Esophagus squamous epithelium (tissue), 5 donors: ENCODE data around the gene PDP2. TPM values are rescaled to one million over a fixed set of nuclear protein-coding genes. Genes with fewer than 3 reads are reported as not detected.

ENCODE experiments used
- DNase-seq: peaks from one replicate; lab custom pipeline; 2025; lab: John Stamatoyannopoulos, UW
- H3K27ac ChIP-seq, 4 donors: fragments of 200-600 bp; sonication (generic); one replicate each; pipeline ENCODE4 v1.5.1; 2016 to 2019; ENCODE audit warnings: mild to moderate bottlenecking in 1 of 4
- H3K27me3 ChIP-seq, 4 donors: fragments of 200-600 bp; sonication (generic); 1 replicate in 3 of 4; 2 replicates in 1 of 4; pipeline versions ENCODE4 v1.5.1 to v1.6.0; 2017 to 2021; ENCODE audit warnings: antibody characterized with exemption in 1 of 4
- H3K36me3 ChIP-seq, 3 donors: fragments of 200-600 bp; sonication (generic); one replicate each; pipeline ENCODE4 v1.5.1; 2016 to 2019
- H3K4me1 ChIP-seq, 3 donors: fragments of 200-600 bp; sonication (generic); one replicate each; pipeline ENCODE4 v1.5.1; 2017 to 2019
- H3K4me3 ChIP-seq, 4 donors: fragments of 200-600 bp; sonication (generic); 1 replicate in 3 of 4; 2 replicates in 1 of 4; pipeline ENCODE4 v1.5.1; 2016 to 2019; ENCODE audit warnings: mild to moderate bottlenecking in 2 of 4, moderate library complexity in 1 of 4
- H3K9me3 ChIP-seq, 3 donors: fragments of 200-600 bp; sonication (generic); one replicate each; pipeline ENCODE4 v1.5.1; 2016 to 2019
- CTCF ChIP-seq, 6 experiments: fragments of 450-650 bp in 4 of 6; fragments of 200-600 bp in 2 of 6; sonication (generic) in 2 of 6; IDR thresholded peaks; one replicate each; pipeline ENCODE4 v1.5.1; 2016 to 2019; ENCODE audit warnings: antibody characterized with exemption in 6 of 6, mild to moderate bottlenecking in 4 of 6, moderate library complexity in 4 of 6
- POLR2A ChIP-seq, 4 donors: fragments of 450-650 bp; IDR thresholded peaks; one replicate each; pipeline ENCODE4 v1.6.1; 2017; ENCODE audit warnings: antibody characterized with exemption in 4 of 4, mild to moderate bottlenecking in 4 of 4, moderate library complexity in 3 of 4
- WGBS, 2 donors: methylation state at CpG; one replicate each; pipeline ENCODE4 v1.1.5; 2018; 5-methylcytosine and 5-hydroxymethylcytosine counted together
- intact Hi-C: fragments of 100-400 bp; cut with DNase I; formaldehyde crosslinking; loops from one replicate; pipeline ENCODE4 v1.15.0; 2022
- total RNA-seq, 4 donors: library from RNA; depleted of rRNA; stranded (reverse); fragments of >200 nt; gene quantifications; one replicate each; pipeline ENCODE4 v1.1.0, GENCODE V29; 2016
- donor health status: DM: yes; HTN: yes; CAD: no.

The PDP2 gene
- total RNA-seq, 4 donors from 2014 or later = 4.1 to 12.9 (median 9.4) TPM

- peaks cover 0 to 31% (median 0%) of the 10 kb centered on the region in 3 donors for H3K36me3 ChIP-seq
- no peak for TF ChIP-seq POLR2A (IDR thresholded peaks at IDR 0.05)
- TF ChIP-seq CTCF (IDR thresholded peaks at IDR 0.05) = no peak
- no peak overlapping the region for H3K27ac ChIP-seq
- no peak for DNase-seq
- H3K4me1 ChIP-seq = peaks cover 6 to 20% (median 8%) of the 10 kb centered on the region in 3 donors
- H3K4me3 ChIP-seq = no peak overlapping the region
- WGBS, 2 donors = 69 to 88% methylated on average over 2 of the region's 2 CpGs
- H3K9me3 ChIP-seq = no peaks in the 10 kb centered on the region
- no peaks in the 10 kb centered on the region for H3K27me3 ChIP-seq
- intact Hi-C loops = no loop called here
Measured at GRCh38 chr16:66890799-66891198, 10.5 kb downstream of the PDP2 start.

- no peaks in the 10 kb centered on the region for H3K9me3 ChIP-seq
- 51 to 73% methylated on average over 4 of the region's 4 CpGs for whole genome bisulfite sequencing, 2 donors
- TF ChIP-seq POLR2A (IDR thresholded peaks at IDR 0.05) (no peak), CTCF (IDR thresholded peaks at IDR 0.05) (no peak)
- DNase-seq = no peak
- no peaks in the 10 kb centered on the region for H3K27me3 ChIP-seq
- peaks cover 0 to 25% (median 0%) of the 10 kb centered on the region in 3 donors for H3K36me3 ChIP-seq
- intact Hi-C loops = no loop called here
- H3K27ac ChIP-seq = no peak overlapping the region
- no peak overlapping the region for H3K4me3 ChIP-seq
- peaks cover 11 to 25% (median 13%) of the 10 kb centered on the region in 3 donors for H3K4me1 ChIP-seq
Measured at GRCh38 chr16:66891360-66891759, 11.0 kb downstream of the PDP2 start.

GRCh38 chr16:66891797-66892196, 11.5 kb downstream of the PDP2 start:
- intact Hi-C loops = no loop called here
- Histone ChIP-seq H3K4me1 (peaks cover 13 to 30% (median 14%) of the 10 kb centered on the region in 3 donors), H3K27ac (no peak overlapping the region), H3K27me3 (no peaks in the 10 kb centered on the region), H3K4me3 (no peak overlapping the region), H3K9me3 (no peaks in the 10 kb centered on the region), H3K36me3 (peaks cover 0 to 21% (median 0%) of the 10 kb centered on the region in 3 donors)
- no peak for DNase-seq
- WGBS, 2 donors = 97 to 98% methylated on average over 6 of the region's 6 CpGs
- TF ChIP-seq CTCF (IDR thresholded peaks at IDR 0.05) (no peak), POLR2A (IDR thresholded peaks at IDR 0.05) (no peak)

GRCh38 chr16:66894055-66894454, 13.7 kb downstream of the PDP2 start:
- H3K36me3 ChIP-seq = peaks cover 0 to 6% (median 0%) of the 10 kb centered on the region in 3 donors
- H3K9me3 ChIP-seq = no peaks in the 10 kb centered on the region
- H3K4me3 ChIP-seq = no peak overlapping the region
- H3K27ac ChIP-seq = no peak overlapping the region
- H3K27me3 ChIP-seq = no peaks in the 10 kb centered on the region
- intact Hi-C loops = no loop called here
- DNase-seq = no peak
- TF ChIP-seq POLR2A (IDR thresholded peaks at IDR 0.05) (no peak), CTCF (IDR thresholded peaks at IDR 0.05) (no peak)
- WGBS, 2 donors = 88% methylated on average over 2 of the region's 2 CpGs; no CpG with 5 or more reads in 1 of the 2 donors
- peaks cover 20 to 47% (median 30%) of the 10 kb centered on the region in 3 donors for H3K4me1 ChIP-seq

GRCh38 chr16:66894948-66895688, 14.8 kb downstream of the PDP2 start:
- 43 to 60% methylated on average over 6 to 7 of the region's 11 CpGs for WGBS, 2 donors
- Histone ChIP-seq H3K4me1 (peaks cover 30 to 52% (median 40%) of the 10 kb centered on the region in 3 donors), H3K9me3 (no peaks in the 10 kb centered on the region), H3K4me3 (no peak overlapping the region), H3K36me3 (peaks cover 0 to 6% (median 0%) of the 10 kb centered on the region in 3 donors), H3K27ac (peak overlapping the region; percentile 80 to 93 (median 85)), H3K27me3 (no peaks in the 10 kb centered on the region)
- peak; percentile 6 for DNase-seq
- intact Hi-C loops = loop anchor here (5.0 kb wide), 1 partner anchor 37 kb away; the partner anchor contains the start of gene CIAO2B
- TF ChIP-seq CTCF (IDR thresholded peaks at IDR 0.05) = peak; percentile 42 to 93 (median 78)
- no peak for TF ChIP-seq POLR2A (IDR thresholded peaks at IDR 0.05)
